ENCODE measurements around the gene CACNG7. TPM values are rescaled to one million over a fixed set of nuclear protein-coding genes. Genes with fewer than 3 reads are reported as not detected.

The CACNG7 gene
- total RNA-seq, 1 donor from 2014 or later, result not detected

GRCh38 chr19:53982001-53982451 is 72.9 kb downstream of the CACNG7 start:
- DNase-seq (ENCODE audit: low spot score), result no peak

DNA sequence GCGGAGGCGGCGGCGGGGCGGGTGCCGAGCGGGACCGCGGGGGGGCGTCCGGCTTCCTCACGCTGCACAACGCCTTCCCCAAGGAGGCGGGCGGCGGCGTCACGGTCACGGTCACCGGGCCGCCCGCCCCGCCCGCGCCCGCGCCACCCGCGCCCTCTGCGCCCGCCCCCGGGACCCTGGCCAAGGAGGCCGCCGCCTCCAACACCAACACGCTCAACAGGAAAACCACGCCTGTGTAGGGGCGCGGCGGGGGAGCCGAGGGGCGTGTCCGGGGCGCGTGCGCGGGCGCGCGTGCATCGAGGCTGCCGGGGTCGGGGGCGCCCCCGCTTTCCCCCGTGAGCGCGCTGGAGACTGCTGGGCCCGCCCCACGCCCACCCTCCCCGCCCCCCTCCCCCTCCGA is 73.5 kb downstream of the CACNG7 start:
- no peak for DNase-seq (ENCODE audit: low spot score)

- no peak for DNase-seq (ENCODE audit: low spot score)
Measured at GRCh38 chr19:53983457-53984289, 74.6 kb downstream of the CACNG7 start.

- no peak for DNase-seq (ENCODE audit: low spot score)
Measured at GRCh38 chr19:53985863-53986262, 76.8 kb downstream of the CACNG7 start.

DNA sequence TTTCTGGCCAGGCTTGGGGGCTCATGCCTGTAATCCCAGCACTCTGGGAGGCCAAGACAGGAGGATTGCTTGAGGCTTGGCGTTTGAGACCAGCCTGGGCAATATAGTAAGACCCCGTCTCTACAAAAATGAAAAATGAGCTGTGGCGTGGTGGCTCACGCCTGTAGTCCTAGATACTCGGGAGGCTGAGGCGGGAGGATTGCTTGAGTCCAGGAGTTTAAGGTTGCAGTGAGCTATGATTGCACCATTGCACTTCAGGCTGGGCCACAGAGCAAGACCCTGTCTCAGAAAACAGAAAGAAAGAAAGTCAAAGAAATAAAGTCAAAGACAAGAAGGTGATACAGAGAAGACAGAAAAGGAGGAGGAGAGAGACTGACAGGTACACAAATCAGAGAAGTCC is 79.9 kb downstream of the CACNG7 start:
- no peak for DNase-seq (ENCODE audit: low spot score)

- no peak for DNase-seq (ENCODE audit: low spot score)
Measured at GRCh38 chr19:53989600-53990533, 80.8 kb downstream of the CACNG7 start.

GRCh38 chr19:53991224-53992113 is 82.4 kb downstream of the CACNG7 start, which contains the start of gene CACNG6:
TSS of gene CACNG6 (plus strand) at chr19:53991637. CDS start at chr19:53992878, 1,241 bp downstream.
- DNase-seq (ENCODE audit: low spot score), result no peak

GRCh38 chr19:53992211-53992610 is 83.1 kb downstream of the CACNG7 start:
- no peak for DNase-seq (ENCODE audit: low spot score)

GRCh38 chr19:53992815-53993214 is 83.7 kb downstream of the CACNG7 start:
- DNase-seq (ENCODE audit: low spot score), result no peak

DNA sequence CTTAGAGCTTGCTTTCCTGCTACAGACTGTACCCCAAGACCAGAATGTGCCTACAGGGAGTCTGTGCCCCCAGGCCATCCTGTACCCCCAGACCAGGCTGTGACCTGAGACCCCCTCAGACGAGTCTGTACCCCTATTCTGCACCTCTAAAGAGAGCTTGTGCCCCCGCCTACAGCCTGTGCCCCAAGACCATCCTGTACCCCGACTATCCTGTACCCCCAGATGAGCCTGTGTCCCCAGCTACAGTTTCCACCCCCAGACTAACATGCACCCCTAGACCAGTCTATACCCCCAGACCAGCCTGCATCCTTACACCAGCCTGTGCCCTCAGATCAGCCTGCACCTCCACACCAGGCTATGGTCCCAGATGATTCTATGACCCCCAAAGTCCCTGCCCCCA is 84.4 kb downstream of the CACNG7 start:
- DNase-seq (ENCODE audit: low spot score), result no peak

Other genes with a start within 250 kb of the CACNG7 start
- 1.7 TPM for gene NLRP12, start 85.0 kb upstream of the CACNG7 start, total RNA-seq (ENCODE audit: insufficient read depth, low replicate concordance)
- gene MYADM, start 41.4 kb upstream of the CACNG7 start, total RNA-seq (ENCODE audit: insufficient read depth, low replicate concordance), result 30.3 TPM
- not detected for gene PRKCG, start 27.1 kb upstream of the CACNG7 start, total RNA-seq (ENCODE audit: insufficient read depth, low replicate concordance)
- gene CACNG8, start 53.7 kb downstream of the CACNG7 start, total RNA-seq (ENCODE audit: insufficient read depth, low replicate concordance), result 0.24 TPM
- not detected for gene CACNG6, start 82.4 kb downstream of the CACNG7 start, total RNA-seq (ENCODE audit: insufficient read depth, low replicate concordance)
- not detected for gene VSTM1, start 154.6 kb downstream of the CACNG7 start, total RNA-seq (ENCODE audit: insufficient read depth, low replicate concordance)
- not detected for gene TARM1, start 172.1 kb downstream of the CACNG7 start, total RNA-seq (ENCODE audit: insufficient read depth, low replicate concordance)
- 0.96 TPM for gene OSCAR, start 191.5 kb downstream of the CACNG7 start, total RNA-seq (ENCODE audit: insufficient read depth, low replicate concordance)
- gene NDUFA3, start 193.6 kb downstream of the CACNG7 start, total RNA-seq (ENCODE audit: insufficient read depth, low replicate concordance), result 4.3 TPM
- 18.8 TPM for gene TFPT, start 206.4 kb downstream of the CACNG7 start, total RNA-seq (ENCODE audit: insufficient read depth, low replicate concordance)
- gene PRPF31, start 206.5 kb downstream of the CACNG7 start, total RNA-seq (ENCODE audit: insufficient read depth, low replicate concordance), result 21.2 TPM
- 2.6 TPM for gene CNOT3, start 228.5 kb downstream of the CACNG7 start, total RNA-seq (ENCODE audit: insufficient read depth, low replicate concordance)

All from umbilical cord (tissue), 2 donors.